ENCODE results near the gene PDLIM4.

PDLIM4 gene

DNA sequence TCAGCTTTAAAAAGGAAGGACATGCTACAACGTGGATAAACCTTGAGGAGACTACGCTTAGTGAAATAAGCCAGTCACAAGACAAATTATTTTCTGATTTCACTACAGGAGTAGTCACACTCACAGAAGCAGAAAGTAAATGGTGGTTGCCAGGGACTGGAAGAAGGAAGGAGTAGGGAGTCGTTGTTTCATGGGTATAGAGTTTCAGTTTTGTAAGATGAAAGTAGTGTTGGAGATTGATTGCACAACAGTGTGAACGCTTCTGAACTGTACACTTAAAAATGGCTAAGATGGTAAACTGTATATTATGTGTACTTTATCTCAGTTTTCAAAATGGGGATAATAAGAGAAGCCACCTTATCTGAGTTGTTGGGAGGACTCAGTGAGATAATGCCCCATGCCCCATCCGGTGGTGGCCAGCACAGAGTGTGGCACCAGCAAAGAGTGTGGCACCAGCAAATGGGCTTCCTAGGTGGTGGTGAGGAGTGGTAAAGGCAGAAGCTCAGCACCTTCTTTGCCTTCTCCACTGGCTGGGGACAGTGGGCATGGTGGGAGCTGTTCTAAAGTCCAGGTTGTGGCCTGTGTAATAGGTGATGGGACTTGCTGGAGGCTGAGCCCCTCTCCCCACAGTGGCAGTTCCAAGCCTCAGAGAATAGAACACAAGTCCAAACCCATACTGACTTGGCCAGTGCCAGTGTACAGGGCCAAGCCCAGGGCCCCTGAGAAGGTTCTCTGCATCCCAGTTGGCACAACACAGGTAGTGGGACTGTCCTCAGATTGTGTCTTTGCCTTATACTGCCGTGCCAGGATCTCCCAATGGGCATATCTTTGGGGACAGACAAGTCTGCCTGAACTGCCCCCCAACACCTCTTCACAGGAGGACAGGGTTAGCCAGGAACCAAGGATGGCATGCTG, 41.1 kb downstream of the PDLIM4 start:
- H2AFZ ChIP-seq, result no peak overlapping the region
- H3K9ac ChIP-seq, result no peak overlapping the region
- no peak for TF ChIP-seq CTCF (IDR thresholded peaks at IDR 0.05)
- H3K4me3 ChIP-seq (ENCODE audit: low read depth, low read length), result no peak overlapping the region
- no peaks in the 10 kb centered on the region for H3K79me2 ChIP-seq
- no peaks in the 10 kb centered on the region for H3K9me3 ChIP-seq (ENCODE audit: control insufficient read depth, low read length)
- no peak overlapping the region for H3K27ac ChIP-seq
- no peaks in the 10 kb centered on the region for H3K27me3 ChIP-seq (ENCODE audit: control insufficient read depth, insufficient read depth, low read length)
- no peak overlapping the region for H3K4me2 ChIP-seq (ENCODE audit: low read length)
- no peaks in the 10 kb centered on the region for H3K36me3 ChIP-seq (ENCODE audit: control insufficient read depth, insufficient read depth, low read length)
- no peaks in the 10 kb centered on the region for H3K4me1 ChIP-seq

- H3K9ac ChIP-seq, result no peak overlapping the region
- H3K27ac ChIP-seq, result no peak overlapping the region
- no peak overlapping the region for H3K4me2 ChIP-seq (ENCODE audit: low read length)
- H3K27me3 ChIP-seq (ENCODE audit: control insufficient read depth, insufficient read depth, low read length), result no peaks in the 10 kb centered on the region
- H3K36me3 ChIP-seq (ENCODE audit: control insufficient read depth, insufficient read depth, low read length), result no peaks in the 10 kb centered on the region
- H3K9me3 ChIP-seq (ENCODE audit: control insufficient read depth, low read length), result no peaks in the 10 kb centered on the region
- H2AFZ ChIP-seq, result no peak overlapping the region
- no peak overlapping the region for H3K4me3 ChIP-seq (ENCODE audit: low read depth, low read length)
- no peak for TF ChIP-seq CTCF (IDR thresholded peaks at IDR 0.05)
- H3K79me2 ChIP-seq, result no peaks in the 10 kb centered on the region
- no peaks in the 10 kb centered on the region for H3K4me1 ChIP-seq
Measured at GRCh38 chr5:132299917-132300316, 42.4 kb downstream of the PDLIM4 start.

DNA sequence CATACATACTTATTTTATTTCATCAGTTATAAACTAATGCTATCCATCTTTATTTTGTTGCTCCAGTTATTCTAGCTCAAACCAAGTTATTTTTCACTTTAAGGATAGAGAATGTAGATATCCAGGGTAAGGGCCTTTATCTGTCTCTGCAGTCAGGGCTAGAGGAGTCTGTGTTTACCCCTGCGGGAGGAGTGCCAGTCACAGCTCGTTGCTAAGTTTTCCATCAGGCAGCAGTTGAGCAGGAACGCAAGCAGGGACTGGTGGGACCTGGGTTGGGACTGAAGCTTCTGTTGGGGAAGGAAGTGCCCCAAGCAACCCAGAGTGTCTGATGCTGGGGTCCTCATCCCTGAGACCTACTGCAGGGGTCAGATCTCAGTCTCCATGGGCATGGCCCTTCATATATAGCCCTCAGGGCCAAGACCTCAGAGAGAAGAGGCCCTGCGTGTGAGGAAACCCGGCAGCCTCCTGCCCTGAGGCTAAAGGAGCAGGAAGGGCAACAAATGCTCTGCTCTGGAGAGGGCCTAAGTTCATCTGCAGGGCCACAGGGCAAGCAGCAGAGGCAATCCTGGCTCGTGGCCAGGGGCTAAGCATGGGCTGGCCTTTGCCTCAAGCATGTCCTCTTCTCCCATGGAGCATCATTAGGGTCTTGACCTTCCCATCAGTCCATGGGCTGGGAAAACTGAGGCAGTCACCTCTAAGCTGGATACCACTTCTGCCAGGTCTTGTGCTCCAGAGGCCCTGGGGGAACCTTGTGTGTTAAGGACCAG, 43.3 kb downstream of the PDLIM4 start:
- H3K4me2 ChIP-seq (ENCODE audit: low read length), result no peak overlapping the region
- H3K27ac ChIP-seq, result no peak overlapping the region
- H3K27me3 ChIP-seq (ENCODE audit: control insufficient read depth, insufficient read depth, low read length), result no peaks in the 10 kb centered on the region
- no peak overlapping the region for H3K9ac ChIP-seq
- H3K4me1 ChIP-seq, result no peaks in the 10 kb centered on the region
- H3K4me3 ChIP-seq (ENCODE audit: low read depth, low read length), result no peak overlapping the region
- no peaks in the 10 kb centered on the region for H3K9me3 ChIP-seq (ENCODE audit: control insufficient read depth, low read length)
- H3K36me3 ChIP-seq (ENCODE audit: control insufficient read depth, insufficient read depth, low read length), result no peaks in the 10 kb centered on the region
- no peak overlapping the region for H2AFZ ChIP-seq
- no peak for TF ChIP-seq CTCF (IDR thresholded peaks at IDR 0.05)
- no peaks in the 10 kb centered on the region for H3K79me2 ChIP-seq

DNA sequence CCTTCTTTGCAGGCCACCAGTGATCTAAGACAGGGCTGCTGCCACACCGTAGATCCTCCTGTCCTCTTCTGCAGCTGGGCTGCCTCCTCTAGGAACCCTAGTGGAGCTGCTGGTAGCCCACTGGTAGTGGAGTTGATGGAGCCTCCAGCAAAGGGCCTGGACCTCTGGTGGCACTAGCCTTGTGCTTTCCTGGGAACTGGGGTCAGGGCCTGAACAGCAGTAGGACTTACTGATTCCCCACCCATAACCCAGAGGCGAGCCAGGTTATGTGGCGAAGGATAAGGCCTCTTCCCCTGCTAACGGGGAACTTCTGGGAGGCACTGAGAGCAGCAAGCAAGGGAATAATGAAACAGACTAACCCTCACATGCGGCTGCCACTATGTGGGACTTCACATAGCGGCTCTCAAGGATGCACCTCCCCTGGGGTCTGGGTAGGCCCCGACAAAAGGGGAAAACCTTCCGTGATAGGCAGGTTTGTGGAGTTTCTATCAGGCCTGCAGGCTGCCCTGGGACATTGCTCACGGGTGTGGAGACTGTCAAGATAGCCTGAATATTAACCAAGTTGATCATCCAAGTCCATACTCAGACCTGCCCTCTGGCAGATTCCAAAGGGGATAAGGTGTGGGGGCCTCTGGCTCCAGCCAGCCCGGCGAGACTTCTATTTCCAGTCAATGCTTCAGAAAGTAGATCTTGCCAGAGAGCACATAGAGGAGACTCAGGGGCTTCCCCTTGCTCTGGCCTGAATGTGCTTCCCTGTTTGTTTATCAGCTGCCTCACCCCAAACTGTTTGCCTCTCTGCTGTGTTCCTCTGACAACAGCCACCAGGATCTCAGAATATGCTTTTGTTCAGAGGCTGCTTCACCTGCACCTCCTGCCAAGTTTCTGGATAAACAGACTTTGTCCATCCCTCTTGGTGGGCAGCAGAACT, 44.1 kb downstream of the PDLIM4 start:
- H3K27me3 ChIP-seq (ENCODE audit: control insufficient read depth, insufficient read depth, low read length), result no peaks in the 10 kb centered on the region
- H3K79me2 ChIP-seq, result no peaks in the 10 kb centered on the region
- H3K36me3 ChIP-seq (ENCODE audit: control insufficient read depth, insufficient read depth, low read length), result no peaks in the 10 kb centered on the region
- H3K9ac ChIP-seq, result no peak overlapping the region
- H3K4me1 ChIP-seq, result no peaks in the 10 kb centered on the region
- no peaks in the 10 kb centered on the region for H3K9me3 ChIP-seq (ENCODE audit: control insufficient read depth, low read length)
- H3K27ac ChIP-seq, result no peak overlapping the region
- TF ChIP-seq CTCF (IDR thresholded peaks at IDR 0.05), result no peak
- no peak overlapping the region for H3K4me2 ChIP-seq (ENCODE audit: low read length)
- H3K4me3 ChIP-seq (ENCODE audit: low read depth, low read length), result no peak overlapping the region
- no peak overlapping the region for H2AFZ ChIP-seq

All from parathyroid adenoma (tissue), 2 donors.